H9 (cell line): Measurements from ENCODE around the gene TTC39A. TPM values are rescaled to one million over a fixed set of nuclear protein-coding genes. Genes with fewer than 3 reads are reported as not detected.

ENCODE experiments used
- DNase-seq: peaks from one replicate; pipeline ENCODE4 v3.0.0-alpha.2; 2017
- H2AFZ ChIP-seq: one replicate; pipeline ENCODE4 v1.6.1; 2013; ENCODE audit warnings: mild to moderate bottlenecking, low read length, control low read depth, moderate library complexity
- H2AK5ac ChIP-seq: 2 replicates; pipeline ENCODE4 v1.6.1; 2013; ENCODE audit warnings: low read length, control low read depth, mixed read lengths; ENCODE audit not compliant: insufficient read length
- H2BK120ac ChIP-seq: one replicate; pipeline ENCODE4 v1.6.1; 2013; ENCODE audit warnings: low read depth, mild to moderate bottlenecking, low read length, control low read depth, inconsistent platforms; ENCODE audit not compliant: poor library complexity, severe bottlenecking
- H2BK12ac ChIP-seq: 2 replicates; pipeline ENCODE4 v1.6.1; 2013; ENCODE audit warnings: low read length, control low read depth, mixed read lengths, low read depth; ENCODE audit not compliant: insufficient read length
- H2BK15ac ChIP-seq: 2 replicates; pipeline ENCODE4 v1.6.1; 2013; ENCODE audit warnings: low read depth, low read length, control low read depth
- H2BK20ac ChIP-seq: one replicate; pipeline ENCODE4 v1.6.1; 2013; ENCODE audit warnings: low read depth, mild to moderate bottlenecking, low read length, control low read depth, inconsistent platforms; ENCODE audit not compliant: poor library complexity, severe bottlenecking
- H2BK5ac ChIP-seq: 2 replicates; pipeline ENCODE4 v1.6.1; 2013; ENCODE audit warnings: low read length, control low read depth, mixed read lengths; ENCODE audit not compliant: insufficient read length
- H3K14ac ChIP-seq: 2 replicates; pipeline ENCODE4 v1.6.1; 2013; ENCODE audit warnings: low read length, control low read depth; ENCODE audit not compliant: insufficient read depth
- H3K18ac ChIP-seq: 2 replicates; pipeline ENCODE4 v1.6.1; 2013; ENCODE audit warnings: low read depth, mild to moderate bottlenecking, mixed read lengths, low read length, control low read depth; ENCODE audit not compliant: insufficient read length
- H3K23ac ChIP-seq: 2 replicates; pipeline ENCODE4 v1.6.1; 2013; ENCODE audit warnings: low read length, control low read depth, mixed read lengths, low read depth; ENCODE audit not compliant: insufficient read length
- H3K23me2 ChIP-seq: 2 replicates; pipeline ENCODE4 v1.6.1; 2013; ENCODE audit warnings: low read depth, mild to moderate bottlenecking, mixed read lengths, low read length, control low read depth; ENCODE audit not compliant: insufficient read length, poor library complexity, severe bottlenecking
- H3K27ac ChIP-seq: 2 replicates; pipeline ENCODE4 v1.5.1; 2013; ENCODE audit warnings: low read length, control low read depth, mixed read lengths, low read depth; ENCODE audit not compliant: insufficient read length
- H3K27me3 ChIP-seq: 2 replicates; pipeline ENCODE4 v1.6.1; 2013; ENCODE audit warnings: low read length, control low read depth, inconsistent platforms; ENCODE audit not compliant: insufficient read depth
- H3K4ac ChIP-seq: 2 replicates; pipeline ENCODE4 v1.6.1; 2013; ENCODE audit warnings: low read depth, mild to moderate bottlenecking, control low read depth, inconsistent platforms, low read length, moderate library complexity
- H3K4me1 ChIP-seq: 2 replicates; pipeline ENCODE4 v1.6.1; 2013; ENCODE audit warnings: low read length, control low read depth, inconsistent platforms; ENCODE audit not compliant: insufficient read depth
- H3K4me2 ChIP-seq: 2 replicates; pipeline ENCODE4 v1.6.1; 2013; ENCODE audit warnings: low read length, control low read depth, mixed read lengths; ENCODE audit not compliant: insufficient read length, insufficient read depth
- H3K56ac ChIP-seq: 2 replicates; pipeline ENCODE4 v1.6.1; 2013; ENCODE audit warnings: low read depth, mild to moderate bottlenecking, mixed read lengths, low read length, control low read depth; ENCODE audit not compliant: insufficient read length
- H3K79me1 ChIP-seq: 2 replicates; pipeline ENCODE4 v1.6.1; 2013; ENCODE audit warnings: low read depth, mild to moderate bottlenecking, moderate library complexity, low read length, control low read depth, inconsistent platforms; ENCODE audit not compliant: insufficient read depth, poor library complexity, severe bottlenecking
- H3K79me2 ChIP-seq: 2 replicates; pipeline ENCODE4 v1.6.1; 2013; ENCODE audit warnings: low read length, control low read depth, inconsistent platforms; ENCODE audit not compliant: insufficient read depth
- H3K9ac ChIP-seq: 2 replicates; pipeline ENCODE4 v1.6.1; 2013; ENCODE audit warnings: low read length, control low read depth, mixed read lengths; ENCODE audit not compliant: insufficient read length; ENCODE audit errors: extremely low read depth
- H3K9me3 ChIP-seq: one replicate; pipeline ENCODE4 v1.6.1; 2013; ENCODE audit warnings: low read depth, low read length, inconsistent platforms; ENCODE audit not compliant: control insufficient read depth
- H3T11ph ChIP-seq: one replicate; pipeline ENCODE4 v1.6.1; 2013; ENCODE audit warnings: mild to moderate bottlenecking, low read length, control low read depth, inconsistent platforms
- H4K20me1 ChIP-seq: one replicate; pipeline ENCODE4 v1.6.1; 2013; ENCODE audit not compliant: control insufficient read depth, insufficient read length, insufficient read depth
- H4K5ac ChIP-seq: 2 replicates; pipeline ENCODE4 v1.6.1; 2013; ENCODE audit warnings: low read depth, mild to moderate bottlenecking, mixed read lengths, low read length, control low read depth; ENCODE audit not compliant: insufficient read length
- H4K8ac ChIP-seq: replicated peaks from 2 replicates; pipeline ENCODE4 v1.6.1; 2013; ENCODE audit warnings: low read length, control low read depth, mixed read lengths, low read depth; ENCODE audit not compliant: insufficient read length
- H4K91ac ChIP-seq: 2 replicates; pipeline ENCODE4 v1.6.1; 2013; ENCODE audit warnings: low read depth, mild to moderate bottlenecking, moderate library complexity, mixed read lengths, low read length, control low read depth; ENCODE audit not compliant: insufficient read length
- H3K27ac Mint-ChIP-seq, 3 experiments: 2 replicates in 2 of 3; 3 replicates in 1 of 3; pipeline ENCODE4 v1.8.0; 2020 to 2021; ENCODE audit warnings: mixed read lengths in 3 of 3, mild to moderate bottlenecking in 1 of 3, moderate library complexity in 1 of 3
- H3K27me3 Mint-ChIP-seq: 2 replicates; pipeline ENCODE4 v1.8.0; 2021; ENCODE audit warnings: low read depth, mild to moderate bottlenecking, moderate library complexity, mixed read lengths
- H3K36me3 Mint-ChIP-seq, 3 experiments: 2 replicates in 2 of 3; 3 replicates in 1 of 3; pipeline ENCODE4 v1.8.0; 2020 to 2021; ENCODE audit warnings: low read depth in 3 of 3, mixed read lengths in 3 of 3; ENCODE audit not compliant: insufficient read depth in 1 of 3
- H3K4me1 Mint-ChIP-seq, 2 experiments: 2 replicates each; pipeline ENCODE4 v1.8.0; 2020; ENCODE audit warnings: mixed read lengths in 2 of 2
- H3K4me3 Mint-ChIP-seq, 2 experiments: 2 replicates in 1 of 2; 3 replicates in 1 of 2; pipeline ENCODE4 v1.8.0; 2020 to 2021; ENCODE audit warnings: mild to moderate bottlenecking in 2 of 2, mixed read lengths in 2 of 2, moderate library complexity in 1 of 2
- H3K9me3 Mint-ChIP-seq, 2 experiments: 2 replicates in 1 of 2; 3 replicates in 1 of 2; pipeline ENCODE4 v1.8.0; 2020; ENCODE audit warnings: mild to moderate bottlenecking in 2 of 2, mixed read lengths in 2 of 2, moderate library complexity in 1 of 2
- CTCF ChIP-seq: fragments of 200-600 bp; sonication (generic); conservative IDR thresholded peaks from 3 replicates; pipeline ENCODE4 v1.8.0; 2021; ENCODE audit warnings: antibody characterized with exemption, mild to moderate bottlenecking
- WGBS: extraction: QIAGEN DNeasy Blood & Tissue Kit; methylation state at CpG from one replicate; pipeline ENCODE4 v1.1.7; 2013; ENCODE audit warnings: missing lambda C conversion rate, low lambda C conversion rate, mixed read lengths; ENCODE audit not compliant: insufficient read length; ENCODE audit errors: extremely low coverage; 5-methylcytosine and 5-hydroxymethylcytosine counted together
- total RNA-seq: library from RNA; stranded (reverse); gene quantifications from 2 replicates; pipeline ENCODE4 v1.2.1, GENCODE V29; 2021

The TTC39A gene
- total RNA-seq, 1 experiment from 2014 or later, result 7.7 TPM

- Mint-ChIP-seq H3K4me3 (no peak overlapping the region), H3K4me1 (peaks cover 17 to 18% of the 10 kb centered on the region in 2 experiments), H3K27me3 (peaks cover 26% of the 10 kb centered on the region), H3K9me3 (no peaks in the 10 kb centered on the region), H3K36me3 (no peaks in the 10 kb centered on the region; a peak in 1 of 7 replicates), H3K27ac (no peak overlapping the region)
- Histone ChIP-seq H3K9ac (no peak overlapping the region), H3K27ac (no peak overlapping the region), H2AFZ (no peak overlapping the region), H3K4ac (no peak overlapping the region), H3K18ac (no peak overlapping the region), H3K56ac (no peak overlapping the region), H3K27me3 (no peaks in the 10 kb centered on the region; the same call in 1 of the 2 replicates), H3K79me2 (no peaks in the 10 kb centered on the region; the same call in 1 of the 2 replicates), H3K4me2 (no peak overlapping the region), H2BK5ac (no peak overlapping the region), H3T11ph (no peak overlapping the region), H2BK20ac (no peak overlapping the region), H2BK120ac (no peak overlapping the region), H4K91ac (no peak overlapping the region), H3K4me1 (no peaks in the 10 kb centered on the region; the same call in 1 of the 2 replicates), H3K23me2 (peaks cover 9% of the 10 kb centered on the region), H3K23ac (no peak overlapping the region), H4K8ac (no peak overlapping the region), H3K14ac (no peak overlapping the region), H2BK15ac (no peak overlapping the region), H2AK5ac (no peak overlapping the region), H4K5ac (no peak overlapping the region), H4K20me1 (no peaks in the 10 kb centered on the region), H2BK12ac (no peak overlapping the region), H3K79me1 (no peaks in the 10 kb centered on the region), H3K9me3 (no peaks in the 10 kb centered on the region)
- DNase-seq, result no peak
- no peak for TF ChIP-seq CTCF
- no CpG with 5 or more reads among the region's 6 CpGs for WGBS
Measured at GRCh38 chr1:51347398-51348146, 17.2 kb upstream of the TTC39A start.
